HCT116 (cell line): ENCODE results near the gene DPH1.

Experiments
- EZH2 ChIP-seq: fragments of 200-600 bp; sonication (generic); IDR thresholded peaks from 2 replicates; pipeline ENCODE4 v1.6.1; 2017; ENCODE audit warnings: antibody characterized with exemption, mixed run types
- TF ChIP-seq, protein P1 (sequence below), 3 experiments: fragments of 200-600 bp in 1 of 3; sonication (generic) in 1 of 3; IDR thresholded peaks in 2 of 3; conservative IDR thresholded peaks in 1 of 3; 2 replicates each; pipeline ENCODE4 v1.5.1; 2012 to 2017; ENCODE audit warnings: low read depth in 2 of 3, low read length in 2 of 3, antibody characterized with exemption in 1 of 3, borderline replicate concordance in 1 of 3, control low read depth in 1 of 3, mild to moderate bottlenecking in 1 of 3, mixed read lengths in 1 of 3, mixed run types in 1 of 3, moderate library complexity in 1 of 3; ENCODE audit not compliant: insufficient read depth in 1 of 3

DNA sequence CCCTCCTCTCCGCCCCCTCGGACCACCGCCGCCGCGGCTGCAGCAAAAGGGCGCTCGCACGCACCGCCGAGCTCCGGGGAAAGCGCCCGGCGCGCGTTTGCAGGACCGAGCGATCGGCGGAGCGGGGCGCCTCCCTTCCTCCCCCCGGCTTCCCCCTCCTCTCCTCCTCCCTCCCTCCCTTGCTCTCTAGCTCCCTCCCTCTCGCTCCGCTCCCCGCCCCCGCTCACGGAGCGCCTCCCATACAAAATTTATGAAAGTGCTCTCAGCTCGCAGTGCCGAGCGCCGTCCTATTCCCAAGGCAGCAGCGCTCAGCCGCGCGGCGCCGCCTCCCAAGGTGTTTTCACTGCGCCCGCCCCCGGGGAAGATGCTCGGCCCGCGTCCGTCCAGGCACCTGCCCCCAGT is 4.7 kb upstream of the DPH1 start, which contains the start of gene RTN4RL1:
- TF ChIP-seq, protein P1, sequence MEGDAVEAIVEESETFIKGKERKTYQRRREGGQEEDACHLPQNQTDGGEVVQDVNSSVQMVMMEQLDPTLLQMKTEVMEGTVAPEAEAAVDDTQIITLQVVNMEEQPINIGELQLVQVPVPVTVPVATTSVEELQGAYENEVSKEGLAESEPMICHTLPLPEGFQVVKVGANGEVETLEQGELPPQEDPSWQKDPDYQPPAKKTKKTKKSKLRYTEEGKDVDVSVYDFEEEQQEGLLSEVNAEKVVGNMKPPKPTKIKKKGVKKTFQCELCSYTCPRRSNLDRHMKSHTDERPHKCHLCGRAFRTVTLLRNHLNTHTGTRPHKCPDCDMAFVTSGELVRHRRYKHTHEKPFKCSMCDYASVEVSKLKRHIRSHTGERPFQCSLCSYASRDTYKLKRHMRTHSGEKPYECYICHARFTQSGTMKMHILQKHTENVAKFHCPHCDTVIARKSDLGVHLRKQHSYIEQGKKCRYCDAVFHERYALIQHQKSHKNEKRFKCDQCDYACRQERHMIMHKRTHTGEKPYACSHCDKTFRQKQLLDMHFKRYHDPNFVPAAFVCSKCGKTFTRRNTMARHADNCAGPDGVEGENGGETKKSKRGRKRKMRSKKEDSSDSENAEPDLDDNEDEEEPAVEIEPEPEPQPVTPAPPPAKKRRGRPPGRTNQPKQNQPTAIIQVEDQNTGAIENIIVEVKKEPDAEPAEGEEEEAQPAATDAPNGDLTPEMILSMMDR (IDR thresholded peaks at IDR 0.05 in 2 of 3, conservative IDR thresholded peaks at IDR 0.05 in 1 of 3; ENCODE audit: borderline replicate concordance in 1 of 3, insufficient read depth in 1 of 3, low read depth in 2 of 3, low read length in 2 of 3), result no peak
- no peak for TF ChIP-seq EZH2
